Amniotic stem cell (primary cell): ENCODE data around the gene KIF1A.

Source experiments
- DNase-seq: peaks from one replicate; lab custom pipeline; 2025; lab: John Stamatoyannopoulos, UW

Gene KIF1A

DNA sequence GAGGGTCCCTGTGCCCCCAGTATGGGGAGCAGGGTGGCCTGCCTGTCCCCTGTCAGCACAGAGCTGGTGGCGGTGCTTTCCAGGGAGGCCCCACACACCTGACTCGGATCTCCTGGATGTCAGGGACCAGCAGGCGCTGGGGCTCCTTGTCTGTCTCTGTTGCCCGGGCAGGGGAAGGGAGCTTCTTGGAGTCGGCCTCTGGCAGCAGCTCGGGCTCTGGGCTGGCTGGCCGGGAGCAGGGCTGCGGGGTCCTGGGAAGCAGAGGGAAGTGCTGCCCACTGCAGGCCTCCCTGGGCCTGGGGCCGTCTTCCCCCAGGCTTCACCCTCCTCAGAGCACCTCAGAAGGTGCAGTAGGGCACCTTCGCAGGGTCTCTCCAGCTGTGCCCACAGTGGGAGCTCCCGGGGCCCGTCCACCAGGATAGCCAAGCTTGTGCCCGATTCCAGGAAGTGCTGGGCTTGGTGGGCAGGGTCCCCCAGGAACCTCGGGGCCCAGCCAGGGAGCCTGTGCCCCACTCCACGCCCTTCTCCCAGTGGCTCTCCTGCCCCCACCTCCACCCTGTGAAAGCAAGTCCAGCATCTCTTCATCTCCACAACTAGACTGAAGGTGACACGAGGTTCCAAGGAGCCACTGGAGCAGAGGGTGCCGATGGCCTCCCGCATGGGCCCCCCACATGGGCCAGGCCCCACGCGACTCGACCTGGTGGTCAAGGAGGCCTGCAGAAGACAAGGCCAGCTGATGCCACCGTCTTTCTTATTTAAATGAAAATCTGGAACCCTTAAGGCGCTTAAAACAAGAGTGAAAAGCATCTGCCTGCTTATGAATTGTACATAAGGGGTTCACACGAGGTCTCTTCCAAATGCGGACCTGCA lies 100.1 kb downstream of the KIF1A start:
- no peak for DNase-seq

DNA sequence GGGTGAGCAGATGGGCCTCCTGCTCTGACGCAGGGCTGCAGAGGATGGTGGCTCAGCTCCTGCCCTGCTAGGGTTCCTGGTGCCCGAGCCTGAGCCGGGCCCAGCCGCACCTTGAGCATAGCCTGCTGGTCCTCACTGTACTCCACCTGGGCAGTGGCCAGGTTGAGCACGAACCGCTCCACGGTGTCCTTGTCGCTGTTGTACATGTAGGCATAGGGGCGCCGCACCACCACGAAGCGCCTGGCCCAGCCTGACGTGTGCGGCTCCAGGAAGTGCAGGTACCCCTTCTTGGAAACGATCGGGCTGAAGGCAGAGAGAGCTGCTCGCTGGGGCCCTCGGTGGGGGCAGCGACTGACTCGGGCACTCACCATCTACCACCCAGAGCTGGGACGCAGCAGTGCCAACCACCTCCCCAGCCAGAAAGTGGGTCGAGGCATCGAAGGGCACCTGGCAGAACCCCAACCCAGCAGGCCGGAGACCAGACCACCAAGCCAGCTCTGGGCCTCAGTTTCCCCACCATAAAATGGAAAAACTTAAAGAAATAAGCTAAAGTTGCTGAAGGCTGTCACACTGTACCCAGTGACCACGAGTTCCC lies 101.0 kb downstream of the KIF1A start:
- no peak for DNase-seq

DNA sequence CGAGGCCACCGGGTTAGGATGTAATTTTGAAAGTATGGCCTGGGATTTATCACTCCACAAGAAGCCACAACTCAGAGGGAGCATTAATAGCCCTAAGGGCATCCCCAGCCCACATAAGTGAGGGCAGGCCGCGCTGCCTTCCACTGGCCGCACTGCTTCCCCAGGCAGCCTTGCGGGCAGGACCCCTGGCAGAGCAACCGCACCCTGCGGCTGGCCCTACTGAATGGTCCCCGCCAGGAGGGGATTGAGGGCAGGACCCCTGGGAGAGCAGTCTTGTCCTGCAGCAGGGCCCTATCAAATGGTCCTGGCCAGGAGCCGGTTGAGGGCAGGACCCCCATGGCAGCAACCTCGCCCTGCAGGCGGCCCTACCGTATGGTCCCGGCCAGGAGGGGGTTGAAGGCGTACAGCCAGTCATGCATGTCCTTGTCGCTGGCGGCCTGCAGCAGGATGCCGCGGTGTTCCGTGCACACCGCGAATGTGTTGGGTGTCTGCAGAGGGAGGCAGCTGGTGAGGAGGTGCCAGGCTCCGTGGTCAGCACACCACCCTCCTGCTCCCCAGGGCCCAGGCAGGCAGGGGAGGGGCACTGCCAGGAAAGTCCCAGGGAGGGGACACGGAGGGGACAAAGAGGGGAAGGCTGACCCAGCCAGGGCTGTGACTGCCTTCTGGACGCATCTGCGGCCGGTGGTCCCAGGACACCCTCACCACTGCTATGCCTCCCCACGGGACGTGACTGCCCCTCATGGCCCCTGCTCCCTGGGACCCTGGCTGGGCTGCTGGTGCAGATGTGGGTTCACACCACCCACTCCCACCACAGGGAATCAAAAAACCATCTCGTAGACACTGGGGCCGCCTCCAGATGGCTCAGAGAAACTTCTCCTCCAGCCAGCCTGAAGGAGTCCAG lies 102.1 kb downstream of the KIF1A start:
- no peak for DNase-seq

DNA sequence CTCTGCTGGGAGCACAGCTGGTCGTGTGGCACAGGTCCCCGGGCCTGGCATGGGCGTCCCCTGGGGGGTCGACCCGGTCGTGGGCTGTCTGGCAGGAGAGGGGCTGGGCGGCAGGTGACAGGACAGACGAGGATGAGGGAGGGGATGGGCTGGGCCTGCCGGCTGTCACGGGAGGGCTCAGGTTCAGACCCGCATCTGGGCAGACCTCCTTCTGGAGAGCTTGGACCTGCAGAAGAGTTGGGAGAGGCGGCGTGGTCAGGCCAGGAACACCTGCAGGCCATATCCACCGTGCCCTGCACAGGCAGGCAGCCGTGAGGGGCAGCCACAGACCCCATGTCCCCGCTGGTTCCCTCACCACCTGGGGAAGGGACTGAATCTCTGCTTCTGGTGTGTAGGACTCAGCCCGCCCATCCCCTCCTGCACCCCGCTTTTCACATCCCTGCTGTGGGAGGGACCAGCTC lies 102.8 kb downstream of the KIF1A start:
- no peak for DNase-seq

DNA sequence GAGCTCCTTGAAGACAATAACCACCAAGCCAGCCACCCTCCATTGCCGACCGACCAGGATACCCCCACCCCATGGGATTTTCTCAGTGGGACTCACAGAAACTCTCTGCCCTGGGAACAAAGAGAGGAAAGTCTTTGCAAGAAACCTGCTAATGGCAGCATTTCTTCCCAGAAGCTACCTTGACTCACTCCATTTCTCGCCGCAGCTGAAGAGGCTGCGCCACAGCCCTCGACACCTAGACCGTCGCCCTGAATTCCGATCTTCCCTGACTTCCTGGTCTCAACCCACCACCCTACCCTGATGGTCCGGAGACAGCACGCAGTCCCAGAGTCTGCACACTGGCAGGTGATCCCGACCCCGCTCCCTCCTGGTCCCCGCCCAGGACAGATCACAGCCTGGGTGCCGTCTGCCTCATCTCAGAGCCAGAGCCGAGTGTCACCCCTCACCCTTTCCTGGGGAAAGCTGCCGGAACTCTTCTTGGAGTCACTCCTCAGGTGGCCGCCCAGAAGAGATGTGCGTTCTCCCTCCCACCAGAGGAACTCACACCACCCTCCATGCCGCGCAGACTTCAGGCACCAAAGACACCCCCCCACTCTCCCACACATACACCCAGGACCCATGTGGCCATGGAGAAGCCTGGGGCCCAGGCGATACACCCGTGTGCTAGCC lies 103.8 kb downstream of the KIF1A start:
- no peak for DNase-seq

DNA sequence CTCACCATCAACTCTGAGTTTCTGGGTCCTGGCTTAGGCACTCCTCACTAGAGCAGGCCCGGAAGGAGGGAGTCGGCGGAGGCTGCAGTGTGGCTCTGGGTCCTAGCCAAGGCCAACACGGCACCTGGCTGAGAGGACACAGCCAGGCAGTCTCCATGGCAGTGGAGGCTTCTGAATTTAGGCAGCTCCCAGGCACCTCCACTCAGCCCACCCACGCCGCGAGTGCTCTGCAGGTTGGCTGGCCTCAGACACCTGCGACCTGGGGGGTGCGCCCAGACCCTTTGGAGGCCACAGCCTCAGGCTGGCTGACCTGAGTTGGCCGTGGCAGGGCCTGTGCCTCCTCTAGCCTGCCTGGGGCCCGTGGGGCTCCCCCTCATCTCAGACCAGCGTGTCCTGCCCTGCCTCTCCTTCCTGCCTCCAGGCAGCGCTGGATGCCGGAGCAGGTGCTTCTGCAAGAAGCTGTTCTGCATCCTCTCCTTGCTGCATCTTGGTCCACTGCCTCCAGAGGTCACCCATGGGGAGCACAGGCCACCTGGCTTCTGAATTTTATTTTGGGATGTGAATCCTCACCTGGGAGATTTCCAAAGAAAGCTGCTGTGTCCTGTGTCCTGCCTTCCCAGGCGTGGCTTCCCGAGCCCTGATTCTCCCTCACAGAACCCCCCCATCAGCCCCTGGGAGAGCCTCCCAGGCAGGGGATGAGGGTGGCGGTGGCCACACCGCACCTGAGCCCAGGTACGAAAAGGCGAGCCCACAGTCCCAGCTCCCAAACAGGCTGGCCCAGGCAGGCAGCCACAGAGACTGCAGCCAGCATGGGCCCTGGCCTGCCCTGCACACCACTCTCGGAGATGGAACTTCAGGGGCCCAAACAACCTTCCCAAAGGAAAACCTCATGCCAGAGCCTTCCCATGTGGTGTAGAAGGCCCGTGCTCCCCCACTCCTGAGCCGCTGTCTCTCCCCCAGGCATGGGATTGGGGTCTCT lies 105.0 kb downstream of the KIF1A start:
- no peak for DNase-seq

DNA sequence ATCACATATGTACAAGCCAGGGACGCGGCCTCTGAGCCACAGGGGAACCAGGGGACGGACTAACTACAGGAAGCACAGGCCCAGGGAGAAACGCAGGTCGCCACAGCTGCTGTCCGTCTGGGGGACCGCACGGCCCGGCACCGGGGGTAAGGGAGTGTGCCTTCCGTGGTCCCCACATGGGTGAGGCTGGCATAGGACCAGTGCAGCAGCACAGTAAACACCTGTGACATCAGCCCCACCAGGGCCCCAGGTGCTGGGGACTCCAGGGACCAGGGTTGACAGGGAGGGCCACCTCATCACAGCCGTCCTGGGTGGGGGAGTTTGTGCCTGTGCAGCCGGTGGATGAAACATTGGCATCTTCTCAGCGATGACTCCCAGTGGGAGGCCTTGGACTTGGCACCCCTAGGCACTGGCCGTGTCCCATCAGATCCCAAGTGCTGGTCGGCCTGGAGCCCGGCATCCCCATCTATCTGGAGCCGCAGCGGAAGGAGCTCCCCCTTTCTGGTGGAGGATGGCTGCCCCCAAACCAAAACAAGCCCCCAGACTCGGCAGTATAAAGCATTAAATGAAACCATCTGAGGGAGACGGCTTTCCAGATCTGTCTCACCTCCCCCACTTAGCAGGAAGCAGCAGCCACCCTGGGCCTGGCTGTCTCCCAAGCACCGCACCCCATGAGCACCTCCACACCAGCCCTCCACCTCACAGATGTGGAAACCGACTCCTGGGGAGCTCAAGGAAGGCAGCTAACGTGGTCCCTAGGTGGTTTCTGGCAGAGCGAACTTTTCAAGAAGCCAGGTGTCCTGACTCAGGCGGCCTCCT lies 105.9 kb downstream of the KIF1A start:
- no peak for DNase-seq

DNA sequence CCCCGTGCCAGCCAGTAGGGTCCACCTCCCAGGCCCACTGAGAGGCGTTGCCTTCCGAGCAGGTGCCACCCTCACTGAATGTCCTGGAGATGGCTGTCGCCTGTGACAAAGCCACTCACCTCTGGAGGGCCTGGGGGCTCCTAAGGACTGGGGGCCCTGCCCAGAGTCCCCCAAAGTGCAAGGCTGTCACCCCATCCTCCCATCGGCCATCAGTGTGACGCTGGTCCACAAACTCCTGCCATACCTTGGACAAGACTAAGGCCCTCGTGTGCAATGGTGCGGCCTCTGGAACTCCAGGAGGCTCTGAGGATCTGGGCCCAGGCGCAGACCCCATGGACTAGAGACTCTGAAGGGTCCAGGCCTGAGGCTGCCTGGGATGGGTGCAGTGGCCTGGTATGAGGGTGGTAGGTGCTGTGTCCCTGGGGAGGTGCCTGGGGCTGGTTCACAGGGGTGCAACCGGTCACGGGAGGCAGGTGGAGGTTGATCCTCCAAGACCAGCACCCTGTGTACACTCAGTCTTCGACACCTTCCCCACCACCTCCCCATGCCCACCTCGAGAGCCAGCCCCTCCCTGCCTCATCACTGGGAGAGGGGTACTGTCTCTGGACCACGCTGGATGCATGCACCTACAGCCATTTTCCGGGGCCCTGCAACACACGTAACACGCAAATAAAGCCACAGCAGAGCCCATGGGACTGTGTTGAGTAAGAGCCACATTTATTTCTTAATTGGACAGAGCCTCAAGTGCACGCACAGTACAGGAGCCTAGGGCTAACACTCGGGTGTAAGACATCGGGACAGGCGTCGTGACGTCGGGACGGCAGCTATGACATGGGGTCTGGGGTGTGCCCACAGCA lies 106.7 kb downstream of the KIF1A start:
- DNase-seq = no peak

DNA sequence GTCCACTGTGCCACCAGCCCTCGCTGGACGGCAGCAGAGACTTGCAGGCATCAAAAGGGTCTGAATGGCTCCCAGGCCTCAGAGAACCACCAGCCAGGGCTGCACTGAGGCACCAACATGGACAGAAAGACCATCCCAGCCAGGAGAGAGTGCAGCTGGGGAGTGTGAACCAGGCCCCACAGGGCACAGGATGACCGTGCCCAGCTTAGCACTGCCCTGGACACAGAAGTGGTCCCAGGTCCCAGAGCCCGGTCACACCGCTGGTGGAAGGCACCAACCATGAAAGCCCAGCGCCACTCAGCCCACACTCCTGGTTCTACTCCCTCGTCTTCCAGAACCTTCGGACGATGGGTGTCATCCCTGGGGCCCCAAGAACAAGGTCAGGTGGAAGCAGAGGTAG lies 107.9 kb downstream of the KIF1A start:
- DNase-seq = no peak

DNA sequence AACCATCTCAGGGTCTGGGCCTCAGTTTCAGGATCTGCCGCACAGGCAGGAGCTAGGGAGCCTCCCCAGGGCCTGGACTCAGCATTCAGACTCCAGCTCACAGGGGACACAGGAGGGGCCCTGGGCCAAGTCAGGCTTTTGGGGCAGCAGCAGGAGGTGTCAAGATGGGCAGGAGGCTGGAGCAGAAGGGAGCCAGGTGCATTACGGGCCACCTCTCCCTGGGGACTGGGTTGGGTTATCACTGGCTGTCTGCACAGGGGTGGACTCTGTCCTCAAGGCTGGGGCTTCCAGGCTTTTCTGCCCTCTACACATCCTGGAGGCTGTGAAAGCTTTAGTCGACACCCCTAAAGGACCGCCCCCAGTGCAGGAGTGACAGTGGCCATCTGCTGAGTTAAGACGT lies 108.3 kb downstream of the KIF1A start:
- no peak for DNase-seq

DNA sequence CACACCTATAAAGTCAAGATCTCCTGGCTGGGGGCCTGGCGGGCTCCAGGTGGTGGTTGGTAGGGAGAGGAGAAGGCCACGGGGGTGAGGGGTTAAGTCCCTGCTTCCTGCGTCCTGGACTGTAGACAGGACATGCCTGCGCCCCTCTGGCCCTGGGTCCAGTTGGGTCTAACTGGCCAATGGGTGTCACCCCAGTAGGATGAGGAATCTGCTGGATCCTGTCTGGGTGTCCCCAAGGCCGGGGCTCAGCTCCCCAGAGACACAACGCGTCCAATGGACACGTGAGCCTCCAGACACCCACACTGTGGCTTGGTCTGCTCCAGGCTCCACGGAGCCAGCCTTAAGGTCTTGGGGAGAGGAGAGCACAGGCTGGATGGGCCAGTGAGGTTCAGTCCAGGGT lies 108.7 kb downstream of the KIF1A start:
- no peak for DNase-seq

DNA sequence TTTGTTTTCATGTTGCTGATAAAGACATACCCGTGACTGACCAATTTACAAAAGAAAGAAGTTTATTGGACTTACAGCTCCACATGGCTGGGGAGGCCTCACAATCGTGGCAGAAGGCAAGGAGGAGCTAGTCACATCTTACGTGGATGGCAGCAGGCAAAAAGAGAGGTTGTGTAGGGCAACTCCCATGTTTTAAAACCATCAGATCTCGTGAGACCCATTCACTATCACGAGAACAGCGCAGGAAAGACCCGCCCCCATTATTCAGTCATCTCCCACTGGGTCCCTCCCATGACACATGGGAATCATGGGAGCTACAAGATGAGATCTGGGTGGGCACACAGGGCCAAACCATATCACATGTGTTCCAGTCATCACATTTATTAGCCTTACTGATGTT lies 111.6 kb downstream of the KIF1A start:
- no peak for DNase-seq

DNA sequence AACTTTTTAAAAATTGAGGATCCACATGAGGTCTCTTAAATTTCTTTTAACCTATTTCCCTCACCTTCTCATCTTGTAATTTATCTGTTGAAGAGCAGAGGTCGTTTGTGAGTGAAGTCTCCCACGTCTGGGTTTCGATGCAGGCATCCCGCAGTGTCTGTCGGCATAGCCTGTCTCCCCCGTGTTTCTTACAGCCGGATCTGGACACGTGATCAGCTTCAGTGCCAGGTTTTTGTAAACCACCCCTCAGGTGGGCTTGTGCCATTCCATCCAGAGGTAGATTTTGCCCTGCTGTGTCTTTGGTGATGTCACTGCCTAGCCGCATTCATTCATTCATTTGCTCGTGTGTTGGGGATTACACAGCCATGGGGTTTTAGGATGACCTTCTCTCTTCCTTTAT lies 112.2 kb downstream of the KIF1A start:
- no peak for DNase-seq

DNA sequence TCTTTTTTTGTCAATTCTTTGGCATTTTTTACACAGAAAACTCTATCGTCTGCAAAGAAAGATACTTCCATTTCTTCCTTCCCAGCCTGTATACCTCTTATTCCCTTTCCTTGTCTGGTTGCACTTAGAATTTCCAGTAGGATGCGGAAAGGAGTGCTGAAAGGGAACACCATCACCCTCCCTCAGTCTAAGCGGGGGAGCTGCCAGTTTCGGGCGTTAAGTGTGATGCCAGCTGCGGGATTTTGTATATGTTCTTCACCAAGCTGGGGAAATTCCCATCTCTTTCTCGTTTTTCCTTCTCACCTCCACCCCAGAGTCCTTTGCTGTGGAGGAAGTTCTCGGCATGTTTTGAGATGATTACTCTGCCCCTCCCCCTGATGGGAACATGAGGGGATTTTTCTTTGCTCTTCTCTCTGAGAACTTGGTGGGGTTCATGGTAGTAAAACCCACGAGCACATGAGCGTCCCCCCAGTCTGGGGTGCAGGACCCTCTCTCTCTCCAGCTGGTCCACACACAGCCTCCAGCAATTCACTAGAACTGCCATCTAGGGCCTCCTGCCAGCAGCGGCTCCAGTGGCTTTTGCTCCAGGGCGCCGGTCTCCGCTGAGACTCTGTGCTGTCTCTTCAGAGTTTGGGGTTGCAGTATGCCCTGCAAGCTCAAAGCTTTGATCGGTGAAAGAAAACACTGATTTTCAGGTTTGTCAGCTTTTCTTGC lies 112.8 kb downstream of the KIF1A start:
- DNase-seq = no peak

DNA sequence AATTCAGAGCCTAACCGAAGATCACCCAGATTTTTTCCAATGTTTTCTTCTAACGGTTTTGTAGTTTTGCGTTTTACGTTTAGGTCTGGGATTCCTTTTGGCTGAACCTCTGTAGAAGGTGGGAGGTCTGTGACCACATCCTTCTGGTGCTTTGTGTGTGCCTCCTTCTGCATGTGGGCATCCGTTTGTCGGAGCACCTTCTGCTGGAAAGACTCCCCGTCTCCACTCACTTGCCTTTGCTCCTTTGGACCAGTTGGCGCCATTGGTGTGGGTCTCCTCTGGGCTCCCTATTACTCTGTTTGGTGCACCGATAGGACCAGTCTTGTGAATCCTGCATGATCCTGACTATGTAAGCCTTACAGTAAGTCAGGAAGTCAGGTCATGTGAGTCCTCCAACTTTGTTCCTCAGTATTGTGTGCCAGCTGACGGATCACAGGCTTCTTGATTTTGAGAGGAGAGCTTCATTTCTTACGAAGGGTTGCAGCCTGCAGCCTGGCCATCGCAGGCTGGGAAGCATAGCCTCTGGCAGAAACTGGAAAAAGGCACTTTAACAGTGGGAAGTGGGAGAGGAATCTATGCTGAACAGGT lies 114.7 kb downstream of the KIF1A start:
- DNase-seq = no peak

DNA sequence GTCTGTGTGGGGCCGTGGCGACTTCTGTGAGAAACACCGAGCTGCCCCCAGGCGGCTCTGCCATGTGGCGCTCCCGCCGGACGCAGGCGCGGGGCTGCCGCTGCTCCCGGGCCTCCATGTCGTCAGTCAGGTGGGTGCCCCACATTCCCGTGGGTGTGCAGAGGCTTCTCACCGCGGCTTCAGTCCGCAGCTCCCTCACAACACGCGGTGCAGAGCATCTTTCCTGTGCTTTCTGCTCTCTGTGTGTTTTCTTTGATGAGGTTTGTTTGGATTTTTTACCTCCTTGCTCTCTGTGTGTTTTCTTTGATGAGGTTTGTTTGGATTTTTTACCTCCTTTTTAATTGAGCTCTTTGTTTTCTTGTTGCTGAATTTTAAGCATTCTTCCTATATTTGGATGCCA lies 115.4 kb downstream of the KIF1A start:
- no peak for DNase-seq

DNA sequence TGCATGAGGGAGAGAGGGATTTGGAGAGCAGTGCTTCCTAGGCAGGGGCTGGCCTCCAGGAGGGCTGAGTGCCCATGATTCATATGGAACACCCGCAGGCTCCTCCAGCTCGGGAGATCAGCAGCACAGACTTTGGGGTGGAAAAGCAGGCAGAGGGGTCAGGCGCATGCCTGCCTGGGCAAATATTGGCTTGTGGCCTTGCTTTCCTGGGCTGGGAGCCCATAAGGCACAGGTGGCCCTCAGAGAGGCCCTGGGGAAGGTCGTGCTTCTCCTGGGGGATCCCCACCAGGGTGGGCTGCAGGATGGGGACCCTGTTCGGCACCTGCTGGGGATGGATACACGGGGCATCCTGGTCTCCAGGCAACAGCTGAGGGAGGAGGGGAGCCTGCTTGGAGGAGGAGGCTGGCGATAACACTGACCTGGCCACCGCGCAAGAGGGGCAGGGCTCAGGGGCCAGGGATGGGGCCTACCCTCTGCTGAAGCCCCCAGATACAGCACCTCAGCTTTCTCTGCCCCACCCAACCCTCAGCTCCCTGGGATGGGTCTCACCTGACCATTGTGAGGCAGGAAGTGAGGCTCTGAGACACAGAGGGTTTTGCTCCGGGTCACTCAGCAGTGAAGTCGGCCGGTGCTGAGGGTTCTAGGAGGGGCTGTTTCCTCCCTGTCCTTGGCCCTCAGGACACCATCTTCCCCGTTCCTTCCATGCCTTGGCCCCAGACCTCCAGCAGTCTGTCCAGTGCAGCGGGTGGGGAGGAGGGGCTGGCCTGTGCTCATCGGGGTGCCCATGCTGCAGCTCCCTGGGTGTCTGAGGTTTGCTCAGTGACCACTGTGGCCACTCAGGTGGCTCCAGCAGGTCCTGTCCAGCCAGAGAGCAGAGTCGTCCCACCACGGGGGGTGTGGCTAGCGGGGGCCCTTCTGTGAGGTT lies 116.3 kb downstream of the KIF1A start:
- no peak for DNase-seq
